AG09319 (cell line): ENCODE results near the gene ATF3.

ENCODE experiments used
- DNase-seq: peaks from one replicate; pipeline ENCODE4 v3.0.0-alpha.2; 2010; ENCODE audit warnings: low read depth; ENCODE audit errors: extremely low read depth
- CTCF ChIP-seq: IDR thresholded peaks from 2 replicates; pipeline ENCODE4 v1.5.1; 2011; ENCODE audit warnings: low read depth, mild to moderate bottlenecking, inconsistent platforms, low read length, moderate library complexity

Gene ATF3

DNA sequence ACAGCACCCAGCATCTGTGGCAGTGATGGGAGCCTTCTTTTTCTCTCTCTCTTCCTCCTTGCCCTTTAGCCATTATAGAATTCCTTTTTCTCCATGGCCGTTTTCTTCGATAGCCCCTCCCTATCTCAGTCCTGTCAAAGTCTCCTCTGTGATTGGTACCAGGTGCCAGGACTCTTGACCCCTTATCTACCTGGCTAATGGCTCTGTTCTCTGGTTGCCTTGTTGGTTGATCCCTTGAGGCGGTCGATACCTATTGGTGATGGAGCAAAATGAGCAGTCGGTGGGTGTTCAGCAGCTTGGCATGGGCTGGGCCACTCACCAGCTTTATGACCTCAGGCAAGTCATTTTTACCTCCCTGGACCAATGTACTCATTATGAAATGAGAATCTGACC lies 2.0 kb downstream of the ATF3 start:
- TF ChIP-seq CTCF: no peak
- DNase-seq: no peak

DNA sequence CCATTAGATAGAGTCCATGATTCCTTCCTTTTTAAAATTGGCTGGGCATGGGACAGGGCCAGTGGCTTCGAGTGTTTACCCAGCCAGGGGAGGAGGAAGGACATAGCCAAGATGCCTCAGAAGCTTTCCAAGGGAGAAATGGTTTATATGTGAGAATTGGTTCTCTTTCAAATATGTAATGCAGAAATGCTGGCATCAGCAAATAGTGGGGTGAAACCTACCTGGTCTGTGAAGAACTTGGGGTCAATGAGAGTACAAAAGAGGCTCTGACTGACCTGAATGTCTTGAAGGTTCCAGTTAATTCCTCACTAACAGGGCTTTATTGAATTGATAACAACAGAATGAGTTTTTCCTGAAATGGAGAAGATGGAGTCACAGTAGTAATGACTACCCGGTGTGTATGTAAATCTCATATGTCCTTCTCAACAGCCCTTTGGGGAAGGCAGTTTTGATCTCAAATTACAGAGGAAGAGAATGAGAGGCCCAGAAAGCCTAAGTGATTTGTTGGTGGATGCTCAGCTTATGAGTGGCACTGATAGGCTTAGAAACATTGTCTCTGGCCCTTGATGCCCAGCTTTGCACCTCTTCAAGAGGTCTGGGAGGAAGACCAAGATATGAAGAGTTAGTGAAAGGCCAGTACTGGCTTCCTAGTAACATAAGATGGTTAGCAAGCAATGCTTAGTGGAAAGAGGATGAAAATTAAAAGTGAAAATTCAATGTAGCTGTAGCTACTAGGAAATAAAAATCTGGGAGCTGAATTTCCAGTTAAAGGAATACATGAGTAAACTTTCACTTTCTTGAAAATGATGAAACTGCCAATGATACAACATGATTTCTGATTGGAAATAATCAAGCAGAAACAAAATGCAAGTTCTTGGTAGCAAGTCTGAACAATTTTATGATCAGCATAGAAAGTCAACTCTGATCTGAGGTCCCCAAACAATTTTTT lies 2.7 kb downstream of the ATF3 start:
- TF ChIP-seq CTCF: no peak
- no peak for DNase-seq

DNA sequence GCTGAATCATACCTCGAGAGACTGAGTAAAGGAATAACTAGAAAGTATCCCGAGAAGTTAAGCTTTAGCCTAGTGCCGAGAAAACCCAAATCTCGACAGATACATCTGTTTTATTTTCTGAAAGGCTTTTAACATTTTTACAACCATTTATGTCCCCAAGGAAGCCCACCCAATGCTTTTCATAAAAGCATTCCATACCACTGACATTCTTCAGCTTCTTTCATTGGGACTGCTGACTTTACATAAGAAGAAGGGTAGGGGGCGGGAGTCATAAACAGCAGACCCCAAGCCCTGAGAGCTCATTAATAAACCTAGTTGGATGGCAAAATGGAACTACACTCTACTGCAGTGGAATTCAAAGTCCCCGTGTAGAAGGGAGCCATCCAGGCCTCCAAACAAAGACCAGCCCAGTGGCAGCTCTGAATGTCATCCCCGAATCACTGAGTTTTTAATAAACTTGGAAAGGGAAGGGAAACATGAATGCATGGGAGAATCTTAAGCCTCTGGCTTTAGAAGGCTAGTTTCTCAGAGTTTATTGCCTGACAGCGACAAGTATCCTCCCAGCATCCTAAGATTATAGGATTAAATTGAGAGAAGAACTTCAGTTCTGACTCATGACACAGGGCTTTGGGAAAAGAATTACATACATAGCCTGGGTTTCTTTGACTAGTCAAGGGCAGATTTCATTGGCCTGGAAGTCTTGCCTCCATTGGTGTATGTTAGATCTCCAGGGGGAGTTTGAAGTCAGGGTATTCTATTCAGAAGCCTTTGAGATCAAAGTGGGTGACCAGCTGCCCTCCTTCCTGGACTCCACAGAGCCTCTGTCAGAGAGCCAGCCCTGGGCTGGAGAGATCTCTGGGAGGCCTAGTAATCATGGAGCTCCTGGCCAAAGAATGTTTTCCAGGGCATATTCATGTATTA lies 3.7 kb downstream of the ATF3 start:
- no peak for TF ChIP-seq CTCF

DNA sequence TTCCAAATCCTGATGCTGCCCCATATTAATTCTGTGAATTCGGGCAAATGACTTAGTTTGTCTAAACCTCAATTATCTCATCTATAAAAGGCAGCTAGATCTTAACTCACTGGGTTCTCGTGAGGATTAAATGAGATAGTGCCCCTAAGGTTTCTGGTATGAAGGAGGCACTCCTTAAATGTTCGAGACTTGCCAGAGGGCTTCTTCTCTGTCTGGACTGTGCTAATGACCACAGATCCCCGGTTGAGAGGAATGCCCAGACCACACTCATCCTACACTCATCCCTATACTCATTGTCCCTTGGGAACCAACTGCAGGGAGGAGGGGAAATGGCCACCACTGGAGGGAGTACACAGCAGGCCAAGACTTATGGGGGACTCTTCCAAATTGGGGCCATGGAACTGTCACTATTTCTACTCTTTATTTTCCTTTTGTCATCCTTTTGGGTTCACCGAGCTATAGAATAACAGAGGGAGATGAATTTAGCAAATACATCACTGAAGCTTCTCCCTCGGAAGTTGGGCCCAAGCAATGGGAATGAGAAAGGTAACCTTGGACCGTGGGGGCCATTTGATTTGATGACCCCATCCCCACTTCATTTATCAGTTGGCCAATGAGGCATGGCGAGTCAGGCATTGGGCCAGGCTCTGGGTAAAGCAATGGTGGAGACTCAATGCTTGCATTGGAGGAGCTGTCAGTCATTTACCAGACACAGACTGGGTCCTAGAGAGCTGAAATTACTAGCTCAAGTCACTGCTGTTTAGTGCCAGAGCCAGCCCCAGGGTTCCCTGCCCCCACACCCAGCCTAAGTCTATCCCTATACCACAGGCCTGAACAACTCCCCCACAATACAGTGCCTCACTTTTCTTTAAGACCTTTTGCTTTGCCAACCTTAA lies 5.1 kb downstream of the ATF3 start:
- no peak for TF ChIP-seq CTCF
- DNase-seq: no peak

More for the DNA sequence above, 3.7 kb downstream of the ATF3 start:
- no peak for DNase-seq

DNA sequence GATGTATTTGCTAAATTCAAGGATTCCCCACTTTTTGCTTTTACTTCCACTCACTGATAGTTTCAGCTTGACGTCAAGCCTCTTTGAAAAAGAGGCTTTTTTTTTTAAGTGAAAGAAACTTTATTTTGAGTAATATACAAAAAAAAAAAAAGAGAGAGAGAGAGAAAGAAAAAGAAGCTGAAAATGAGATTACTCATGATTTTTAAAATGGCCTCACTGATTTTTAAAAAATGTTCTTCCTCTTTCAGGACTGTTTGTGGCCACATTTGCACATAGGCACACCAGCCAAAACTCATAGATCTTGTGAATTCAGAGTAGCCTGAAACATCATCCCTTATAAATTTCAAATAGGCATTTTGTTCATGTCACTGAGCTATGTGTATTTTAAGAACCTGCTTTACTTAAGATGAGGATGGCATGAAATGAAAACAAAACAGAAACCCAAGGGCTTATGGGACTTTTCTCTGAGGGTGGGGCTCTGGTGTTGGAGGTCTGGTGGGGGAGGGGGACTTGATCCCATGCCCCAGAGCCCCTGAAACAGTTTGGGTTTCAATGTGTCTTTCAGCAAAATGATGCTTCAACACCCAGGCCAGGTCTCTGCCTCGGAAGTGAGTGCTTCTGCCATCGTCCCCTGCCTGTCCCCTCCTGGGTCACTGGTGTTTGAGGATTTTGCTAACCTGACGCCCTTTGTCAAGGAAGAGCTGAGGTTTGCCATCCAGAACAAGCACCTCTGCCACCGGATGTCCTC lies 6.1 kb downstream of the ATF3 start:
- no peak for TF ChIP-seq CTCF
- no peak for DNase-seq

GRCh38 chr1:212615201-212615470 lies 6.6 kb downstream of the ATF3 start:
- no peak for DNase-seq
- TF ChIP-seq CTCF: no peak
